Measurements from ENCODE around the gene ZNF354B. TPM values are rescaled to one million over a fixed set of nuclear protein-coding genes. Genes with fewer than 3 reads are reported as not detected.

The ZNF354B gene
- total RNA-seq = 16.3 TPM

DNA sequence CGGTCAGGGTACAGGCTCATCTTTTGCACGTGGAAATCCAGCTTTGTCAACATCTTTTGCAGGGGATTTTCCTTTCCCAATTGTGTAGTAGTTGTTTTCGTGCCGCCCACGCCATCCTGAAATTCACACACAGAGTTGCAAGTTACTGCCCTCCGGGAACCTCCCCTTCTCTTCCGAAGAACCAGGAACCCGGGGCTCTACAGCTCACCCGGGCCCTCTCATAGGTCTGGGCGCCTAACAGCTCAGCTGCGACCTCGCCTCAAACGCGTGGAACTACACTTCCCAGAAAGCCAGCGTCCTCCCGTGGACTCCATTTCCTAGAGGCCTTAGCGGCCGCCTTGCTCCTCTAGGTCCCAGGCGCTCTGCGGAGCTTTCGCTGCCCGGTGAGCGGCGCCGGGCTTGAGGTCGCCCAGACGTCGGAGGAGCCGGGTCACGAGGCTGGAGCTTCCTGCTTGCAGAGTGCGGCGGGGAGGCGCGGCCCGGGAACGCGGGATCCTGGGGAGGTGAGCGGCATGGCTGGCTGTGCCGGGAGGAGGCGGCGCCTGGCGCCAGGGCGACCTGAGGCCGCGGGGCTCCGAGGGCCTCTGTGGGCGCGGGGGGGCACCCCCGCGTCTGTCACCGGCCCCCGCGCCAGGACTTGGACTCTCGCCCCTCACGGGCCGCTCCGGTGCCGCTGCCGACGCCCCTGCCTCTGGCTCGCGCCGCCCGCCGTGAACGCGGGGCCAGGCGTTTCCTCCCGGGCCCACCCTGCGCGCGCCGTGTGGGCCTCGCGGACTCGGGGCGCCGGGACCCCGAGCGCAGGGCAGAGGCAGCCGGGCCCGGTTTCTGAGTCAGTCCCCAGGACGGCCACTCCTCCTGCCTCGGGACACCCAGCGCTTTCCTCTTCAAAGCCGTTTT is at the start of gene ZNF354B:
Gene ZNF354B (plus strand): TSS at position 329 of the 897 bp plus-strand sequence. CDS start 1,095 bp downstream, outside the sequence.

DNA sequence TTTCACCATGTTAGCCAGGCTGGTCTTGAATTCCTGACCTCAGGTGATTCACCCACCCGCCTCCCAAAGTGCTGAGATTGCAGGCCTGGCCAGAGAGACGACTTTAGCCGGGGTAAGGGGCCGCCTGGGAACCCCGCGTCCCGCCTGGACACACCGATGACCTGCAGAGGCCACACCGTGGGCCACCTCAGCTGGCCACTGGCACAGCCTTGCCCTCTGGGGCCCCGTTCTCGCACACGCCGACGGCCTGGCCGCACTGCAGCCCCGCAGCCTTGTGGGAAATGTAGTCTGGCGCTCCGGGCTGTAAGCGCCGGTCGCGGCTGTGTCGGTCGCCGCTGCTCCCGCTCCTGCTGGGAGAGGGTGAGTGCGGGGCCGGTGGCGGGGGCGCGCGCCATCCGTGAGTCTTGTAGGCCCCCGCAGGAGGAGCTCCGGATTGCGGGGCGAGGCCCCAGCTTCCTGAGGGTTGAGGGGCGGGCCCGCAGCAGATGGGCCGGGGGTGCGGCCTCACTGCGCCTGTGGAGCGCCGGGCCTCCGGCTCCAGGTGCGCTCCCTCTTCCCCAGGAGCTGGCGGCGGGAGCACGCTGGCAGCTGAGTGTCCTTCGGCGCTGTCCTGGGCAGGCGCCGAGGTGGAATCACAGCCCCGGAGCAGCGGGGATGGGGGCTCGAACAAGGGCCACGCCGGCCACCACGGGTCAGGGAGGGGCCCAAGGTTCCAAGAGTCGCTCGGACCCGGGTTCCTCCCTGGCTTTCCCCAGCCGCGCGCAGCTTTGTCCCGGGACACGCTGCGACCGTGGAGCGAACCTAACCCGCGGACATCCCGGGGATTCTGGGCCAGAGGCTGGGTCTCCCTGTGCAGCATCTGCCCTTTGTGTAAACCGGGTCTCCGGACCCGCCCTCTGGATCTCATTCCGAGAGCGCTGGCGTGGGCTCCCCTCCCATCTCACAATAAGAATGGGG is 36.1 kb downstream of the ZNF354B start, which contains the start of gene ZFP2:
Gene ZFP2 (plus strand): TSS at position 299 of the 957 bp plus-strand sequence. CDS start 35,401 bp downstream, outside the sequence.

Small RNAs within 50 kb of the gene (small RNA-seq; reads per million reads assigned to genes)
- gene AC126915.2 (ENCODE audit: low replicate concordance) (not detected), gene AC126915.3 (ENCODE audit: low replicate concordance) (not detected)

Other genes with a start within 250 kb of the ZNF354B start
- gene CLK4, start 232.9 kb upstream of the ZNF354B start, total RNA-seq = 40.6 TPM
- 9.3 TPM for gene ZNF354A, start 129.3 kb upstream of the ZNF354B start, total RNA-seq
- gene ZFP2, start 36.0 kb downstream of the ZNF354B start, total RNA-seq = 3.6 TPM
- 6.9 TPM for gene ZNF454, start 81.2 kb downstream of the ZNF354B start, total RNA-seq
- gene GRM6, start 135.4 kb downstream of the ZNF354B start, total RNA-seq = not detected
- gene ZNF879, start 163.9 kb downstream of the ZNF354B start, total RNA-seq = 6.1 TPM
- 13.1 TPM for gene ZNF354C, start 200.4 kb downstream of the ZNF354B start, total RNA-seq